ENCODE data around the gene CFAP68. TPM values are rescaled to one million over a fixed set of nuclear protein-coding genes. Genes with fewer than 3 reads are reported as not detected.
A peak's percentile ranks its signal among the peaks of the same experiment; 100 is the strongest.

CFAP68 gene
- total and polyA plus RNA-seq, 2 of the 13 experiments (the other 11 are each of a cell fraction or from before 2014, with no cell fraction given): 22.2 to 25.6 TPM

DNA sequence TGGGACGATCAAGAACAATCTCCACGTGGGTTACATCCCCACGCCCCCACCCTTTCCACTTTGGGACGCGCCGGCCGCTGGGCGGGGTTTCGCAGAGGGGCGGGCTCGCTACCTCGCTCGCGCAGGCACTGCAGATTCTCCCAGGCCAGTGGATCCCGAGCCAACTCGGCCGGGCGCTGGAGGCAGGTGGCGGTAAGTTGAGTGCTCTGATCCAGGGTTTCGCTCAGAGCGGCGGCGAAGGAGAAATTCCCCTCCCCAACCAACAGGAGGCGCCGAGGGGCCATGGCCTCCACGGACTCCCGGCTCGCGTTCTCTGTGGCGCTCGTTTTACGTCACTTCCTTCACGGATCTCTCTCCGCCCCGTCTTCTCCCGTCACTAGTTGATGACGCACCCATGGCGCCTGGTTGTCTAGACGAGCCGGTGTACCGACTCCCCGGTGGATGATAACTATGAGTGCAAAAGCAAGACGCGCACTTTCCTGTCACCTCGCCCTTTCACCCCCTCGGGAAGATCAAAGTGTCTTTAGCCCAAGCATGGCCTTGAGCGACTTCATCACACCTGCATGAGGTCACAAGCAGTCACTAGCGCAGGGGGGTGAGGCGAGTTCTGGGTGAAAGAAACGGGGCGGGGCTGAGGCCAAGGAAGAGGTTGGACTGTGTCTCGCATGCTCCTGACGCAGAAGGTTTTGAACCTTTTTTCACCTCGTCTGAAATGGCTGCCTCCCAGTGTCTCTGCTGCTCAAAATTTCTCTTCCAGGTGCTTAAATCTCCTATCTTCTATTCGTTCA lies at the start of gene CFAP68, which contains the start of gene FDXACB1 (continued):
- TF ChIP-seq KIAA2018 (CRISPR knock-in tag; IDR thresholded peaks at IDR 0.05; ENCODE audit: borderline replicate concordance) (no peak), RXRB (CRISPR knock-in tag; IDR thresholded peaks at IDR 0.05; ENCODE audit: borderline replicate concordance) (peak; percentile 67), CTCF (CRISPR knock-in tag; IDR thresholded peaks at IDR 0.05) (peak; percentile 99), ATF5 (CRISPR knock-in tag; IDR thresholded peaks at IDR 0.05; ENCODE audit: low read depth) (peak; percentile 72; the same call in 1 of the 2 replicates), ZNF562 (CRISPR knock-in tag; IDR thresholded peaks at IDR 0.05; ENCODE audit: borderline replicate concordance) (no peak), ZNF891 (CRISPR knock-in tag; IDR thresholded peaks at IDR 0.05) (peak; percentile 68), E2F1 (CRISPR knock-in tag; IDR thresholded peaks at IDR 0.05) (peak; percentile 74), ZNF501 (CRISPR knock-in tag; IDR thresholded peaks at IDR 0.05) (peak; percentile 89; the same call in 1 of the 2 replicates), ZNF780A (CRISPR knock-in tag; IDR thresholded peaks at IDR 0.05) (no peak), NFATC3 (CRISPR knock-in tag; IDR thresholded peaks at IDR 0.05) (no peak; the same call in 1 of the 2 replicates)
- TF ChIP-seq, protein P1, sequence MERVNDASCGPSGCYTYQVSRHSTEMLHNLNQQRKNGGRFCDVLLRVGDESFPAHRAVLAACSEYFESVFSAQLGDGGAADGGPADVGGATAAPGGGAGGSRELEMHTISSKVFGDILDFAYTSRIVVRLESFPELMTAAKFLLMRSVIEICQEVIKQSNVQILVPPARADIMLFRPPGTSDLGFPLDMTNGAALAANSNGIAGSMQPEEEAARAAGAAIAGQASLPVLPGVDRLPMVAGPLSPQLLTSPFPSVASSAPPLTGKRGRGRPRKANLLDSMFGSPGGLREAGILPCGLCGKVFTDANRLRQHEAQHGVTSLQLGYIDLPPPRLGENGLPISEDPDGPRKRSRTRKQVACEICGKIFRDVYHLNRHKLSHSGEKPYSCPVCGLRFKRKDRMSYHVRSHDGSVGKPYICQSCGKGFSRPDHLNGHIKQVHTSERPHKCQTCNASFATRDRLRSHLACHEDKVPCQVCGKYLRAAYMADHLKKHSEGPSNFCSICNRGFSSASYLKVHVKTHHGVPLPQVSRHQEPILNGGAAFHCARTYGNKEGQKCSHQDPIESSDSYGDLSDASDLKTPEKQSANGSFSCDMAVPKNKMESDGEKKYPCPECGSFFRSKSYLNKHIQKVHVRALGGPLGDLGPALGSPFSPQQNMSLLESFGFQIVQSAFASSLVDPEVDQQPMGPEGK (CRISPR knock-in tag; IDR thresholded peaks at IDR 0.05): peak; percentile 57
- TF ChIP-seq, protein P2, sequence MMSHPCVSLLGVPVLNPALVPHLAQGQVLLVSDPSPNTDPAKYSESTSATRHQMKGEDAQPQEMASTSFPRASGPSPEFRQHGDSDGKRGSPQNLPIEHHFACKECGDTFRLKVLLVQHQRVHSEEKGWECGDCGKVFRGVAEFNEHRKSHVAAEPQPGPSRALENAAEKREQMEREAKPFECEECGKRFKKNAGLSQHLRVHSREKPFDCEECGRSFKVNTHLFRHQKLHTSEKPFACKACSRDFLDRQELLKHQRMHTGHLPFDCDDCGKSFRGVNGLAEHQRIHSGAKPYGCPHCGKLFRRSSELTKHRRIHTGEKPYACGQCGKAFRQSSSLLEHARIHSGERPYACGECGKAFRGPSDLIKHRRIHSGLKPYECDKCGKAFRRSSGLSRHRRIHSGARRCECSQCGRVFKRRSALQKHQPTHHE (CRISPR knock-in tag; IDR thresholded peaks at IDR 0.05; ENCODE audit: borderline replicate concordance): peak; percentile 60; the same call in 1 of the 2 replicates
